ENCODE measurements around the gene MSRB1. TPM values are rescaled to one million over a fixed set of nuclear protein-coding genes. Genes with fewer than 3 reads are reported as not detected.

MSRB1 gene
- total and polyA plus RNA-seq, 2 of the 13 experiments (the other 11 are each of a cell fraction or from before 2014, with no cell fraction given) = 32.1 to 75.4 TPM

- TF ChIP-seq ZC3H13 (CRISPR knock-in tag; IDR thresholded peaks at IDR 0.05) (0 out of 2 replicates have a peak, but pooled peaks have one; percentile 14), GABPB1 (CRISPR knock-in tag; IDR thresholded peaks at IDR 0.05) (peak; percentile 74), RAD21 (CRISPR knock-in tag; IDR thresholded peaks at IDR 0.05) (0 out of 2 replicates have a peak, but pooled peaks have one; percentile 16), ZNF234 (CRISPR knock-in tag; conservative IDR thresholded peaks at IDR 0.05) (peak; percentile 78; the same call in 1 of the 2 replicates), ZNF468 (CRISPR knock-in tag; IDR thresholded peaks at IDR 0.05) (0 out of 2 replicates have a peak, but pooled peaks have one; percentile 14), GATA4 (IDR thresholded peaks at IDR 0.05; ENCODE audit: borderline replicate concordance, low read depth) (no peak), RFX1 (IDR thresholded peaks at IDR 0.05) (peak; percentile 94), SRY (CRISPR knock-in tag; IDR thresholded peaks at IDR 0.05) (no peak), SIN3B (IDR thresholded peaks at IDR 0.05; ENCODE audit: low read length) (peak; percentile 77), ZSCAN30 (CRISPR knock-in tag; IDR thresholded peaks at IDR 0.05) (no peak), ZNF547 (CRISPR knock-in tag; IDR thresholded peaks at IDR 0.05) (0 out of 2 replicates have a peak, but pooled peaks have one; percentile 57), AHR (CRISPR knock-in tag; IDR thresholded peaks at IDR 0.05) (peak; percentile 12; the same call in 1 of the 2 replicates), ATF7-NPFF (CRISPR knock-in tag; IDR thresholded peaks at IDR 0.05; ENCODE audit: low read depth) (peak; percentile 74), NR2F1 (CRISPR knock-in tag; IDR thresholded peaks at IDR 0.05) (peak; percentile 100), FOXK1 (CRISPR knock-in tag; IDR thresholded peaks at IDR 0.05; ENCODE audit: borderline replicate concordance, low read depth) (peak; percentile 11; the same call in 1 of the 2 replicates), DZIP1 (CRISPR knock-in tag; IDR thresholded peaks at IDR 0.05) (peak; percentile 36; the same call in 1 of the 2 replicates), HBP1 (CRISPR knock-in tag; IDR thresholded peaks at IDR 0.05; ENCODE audit: low read depth) (peak; percentile 80; the same call in 1 of the 2 replicates), ATM (IDR thresholded peaks at IDR 0.05; ENCODE audit: borderline replicate concordance) (no peak), HNRNPL (IDR thresholded peaks at IDR 0.05; ENCODE audit: low read depth, low read length) (0 out of 2 replicates have a peak, but pooled peaks have one; percentile 37), IRF2 (CRISPR knock-in tag; IDR thresholded peaks at IDR 0.05) (peak; percentile 18; the same call in 1 of the 2 replicates), ZNF841 (CRISPR knock-in tag; IDR thresholded peaks at IDR 0.05; ENCODE audit: borderline replicate concordance) (no peak), ZFX (CRISPR knock-in tag; IDR thresholded peaks at IDR 0.05; ENCODE audit: low read depth) (peak; percentile 86), ZSCAN9 (CRISPR knock-in tag; IDR thresholded peaks at IDR 0.05; ENCODE audit: borderline replicate concordance) (no peak; the same call in 1 of the 2 replicates), HES4 (CRISPR knock-in tag; IDR thresholded peaks at IDR 0.05; ENCODE audit: borderline replicate concordance) (peak; percentile 64; the same call in 1 of the 2 replicates), FOXK2 (IDR thresholded peaks at IDR 0.05) (no peak), RARA (CRISPR knock-in tag; IDR thresholded peaks at IDR 0.05) (peak; percentile 55), ZNF510 (CRISPR knock-in tag; IDR thresholded peaks at IDR 0.05; ENCODE audit: low read depth) (no peak; the same call in 1 of the 2 replicates), RORA (CRISPR knock-in tag; IDR thresholded peaks at IDR 0.05) (no peak)
Observed at GRCh38 chr16:1983544-1984346, 40.7 kb upstream of the MSRB1 start, which contains the start of gene GFER (continued).

Data from HepG2 (cell line).